GM21526 (cell line): ENCODE results near the gene IL10RB.
"Not testable (repeated sequence)": the region's sequence is repeated elsewhere in the genome, so short reads cannot be mapped to it uniquely, and the experiment has no call there.

Source experiments
- ATAC-seq: cut with Tn5 transposase; IDR thresholded peaks from one replicate; pipeline ENCODE4 v1.9.1; 2021; ENCODE audit warnings: moderate library complexity; ENCODE audit not compliant: unreplicated experiment, low FRiP score

IL10RB gene

GRCh38 chr21:33239559-33240127, 26.5 kb upstream of the IL10RB start:
- ATAC-seq = not testable (repeated sequence)

GRCh38 chr21:33240404-33240803, 25.8 kb upstream of the IL10RB start:
- ATAC-seq = no peak

DNA sequence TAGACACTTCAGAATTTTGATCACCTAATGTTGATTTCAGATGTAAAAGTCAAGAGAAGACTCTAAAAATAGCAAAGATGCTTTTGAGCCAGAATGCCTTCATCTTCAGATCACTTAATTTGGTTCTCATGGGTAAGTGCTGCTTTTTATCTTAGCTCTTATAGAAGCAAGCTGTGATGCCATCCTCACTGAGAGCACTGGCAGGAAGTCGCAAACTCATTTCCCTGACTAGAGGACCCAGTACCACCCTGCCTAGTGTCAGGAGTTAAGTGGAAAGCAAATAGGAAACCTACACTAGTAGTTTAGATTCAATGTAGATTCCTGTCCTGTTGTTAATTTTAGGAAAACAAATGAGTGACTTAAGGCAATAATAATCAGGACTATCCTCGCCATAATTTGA, 24.3 kb upstream of the IL10RB start:
- ATAC-seq = no peak

GRCh38 chr21:33242846-33243245, 23.3 kb upstream of the IL10RB start:
- not testable (repeated sequence) for ATAC-seq

DNA sequence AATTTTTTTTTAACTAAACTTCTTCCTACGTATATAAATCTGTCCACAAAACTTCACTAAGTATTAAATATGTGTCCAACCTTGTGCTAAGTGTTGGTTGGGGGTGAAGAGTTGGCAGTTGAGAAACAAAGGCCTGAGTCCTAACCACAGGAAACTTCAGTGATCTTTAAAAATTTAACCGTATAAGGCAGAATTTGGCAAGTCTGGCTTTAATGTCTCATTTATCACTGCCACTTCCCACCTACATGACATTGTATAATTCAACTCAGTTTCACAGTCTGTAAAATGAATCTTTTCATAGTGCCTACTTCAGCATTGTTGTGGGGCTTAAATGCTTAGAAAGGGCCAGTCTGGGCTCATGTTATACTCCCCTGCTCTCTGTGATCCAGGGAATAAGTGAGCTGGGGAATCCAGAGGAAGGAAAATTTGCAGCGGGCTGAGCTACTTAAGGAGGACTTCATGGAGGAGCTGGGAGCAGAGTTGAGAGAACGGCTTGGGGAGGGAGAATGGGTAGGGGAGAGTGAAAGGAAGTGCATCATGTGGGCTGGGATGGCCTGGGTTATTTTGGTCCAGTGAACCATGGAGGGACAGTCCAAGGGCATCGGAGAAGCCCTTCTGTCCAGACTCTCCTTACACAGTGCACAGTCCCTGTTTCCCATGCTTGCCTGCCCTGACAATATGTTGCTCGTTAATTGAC, 21.9 kb upstream of the IL10RB start:
- ATAC-seq = no peak

DNA sequence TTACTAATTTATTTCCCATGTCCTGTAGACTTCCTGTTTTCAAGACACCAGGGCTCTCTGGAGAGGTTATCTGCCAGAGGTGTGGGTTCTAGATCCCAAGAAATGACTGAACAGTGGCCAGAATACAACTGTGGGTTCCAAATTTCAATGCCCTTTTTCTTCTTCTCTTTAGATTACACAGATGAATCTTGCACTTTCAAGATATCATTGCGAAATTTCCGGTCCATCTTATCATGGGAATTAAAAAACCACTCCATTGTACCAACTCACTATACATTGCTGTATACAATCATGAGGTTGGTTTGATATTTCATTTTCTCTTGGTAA, 21.4 kb upstream of the IL10RB start:
- ATAC-seq = no peak

DNA sequence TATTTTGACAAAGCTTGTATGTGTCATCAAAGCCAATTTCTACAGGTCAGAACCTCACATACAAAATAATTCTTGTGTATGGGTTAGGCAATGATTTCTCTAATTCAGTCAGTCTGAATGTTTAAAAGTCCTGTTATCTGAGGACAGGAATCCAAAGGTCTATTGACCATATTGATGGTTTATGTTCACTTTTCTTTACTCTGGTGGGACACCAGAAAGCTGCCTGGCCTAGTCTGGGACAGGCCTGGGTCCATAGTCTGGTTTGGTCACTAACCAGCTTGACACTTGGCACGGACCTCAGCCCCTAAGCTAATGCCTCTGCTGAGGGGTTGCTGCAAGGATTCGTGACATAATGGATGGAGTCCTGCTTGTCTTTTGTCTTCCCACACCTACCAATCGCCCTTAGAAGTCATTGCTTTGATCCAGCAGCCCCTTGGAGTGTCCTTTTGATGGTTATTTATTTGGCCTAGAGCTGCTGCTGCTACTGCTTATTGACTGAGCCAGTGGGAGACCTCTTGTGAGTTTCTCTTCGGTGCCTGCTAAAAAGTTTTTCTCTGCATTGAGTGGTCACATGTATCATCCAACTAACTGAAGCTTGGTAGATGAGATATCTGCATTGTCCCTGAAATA, 20.8 kb upstream of the IL10RB start:
- no peak for ATAC-seq

- ATAC-seq = no peak
Observed at GRCh38 chr21:33246506-33246905, 19.7 kb upstream of the IL10RB start.

DNA sequence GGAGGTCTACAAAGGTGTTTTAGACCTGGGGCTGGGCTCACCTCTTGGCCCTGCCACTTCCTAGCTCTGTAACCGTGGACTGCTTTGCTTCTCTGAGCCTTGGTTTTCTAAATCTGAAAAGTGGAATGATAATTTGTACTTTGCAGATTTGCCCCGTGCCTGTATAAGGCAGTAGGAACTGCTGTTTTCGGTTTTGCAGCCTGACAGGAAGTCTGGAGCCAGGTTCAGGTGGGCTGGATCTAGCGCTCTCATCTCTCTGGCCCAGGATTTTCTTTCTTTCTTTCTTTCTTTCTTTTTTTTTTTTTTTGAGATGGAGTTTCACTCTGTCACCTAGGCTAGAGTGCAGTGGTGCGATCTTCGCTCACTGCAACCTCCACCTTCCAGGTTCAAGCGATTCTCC, 19.2 kb upstream of the IL10RB start:
- ATAC-seq = no peak

DNA sequence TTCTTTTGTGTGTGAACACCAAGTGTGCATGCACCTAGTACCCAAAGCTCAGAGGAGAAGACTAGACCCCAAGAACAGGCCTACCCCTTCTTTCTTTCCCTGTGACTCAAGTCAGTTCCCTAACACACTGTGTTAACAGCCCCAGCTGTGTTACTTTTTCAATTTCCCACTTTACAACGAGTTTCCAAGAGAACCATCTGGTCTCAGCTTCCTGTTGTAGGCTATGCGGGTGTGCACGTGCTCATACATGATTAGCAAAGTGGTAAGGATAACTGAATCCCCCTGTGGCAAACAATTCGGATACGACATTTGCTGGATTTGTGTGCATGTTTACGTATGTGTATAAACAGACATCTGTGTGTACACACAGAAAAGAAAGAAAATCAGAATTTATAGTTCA, 18.6 kb upstream of the IL10RB start:
- ATAC-seq = no peak

DNA sequence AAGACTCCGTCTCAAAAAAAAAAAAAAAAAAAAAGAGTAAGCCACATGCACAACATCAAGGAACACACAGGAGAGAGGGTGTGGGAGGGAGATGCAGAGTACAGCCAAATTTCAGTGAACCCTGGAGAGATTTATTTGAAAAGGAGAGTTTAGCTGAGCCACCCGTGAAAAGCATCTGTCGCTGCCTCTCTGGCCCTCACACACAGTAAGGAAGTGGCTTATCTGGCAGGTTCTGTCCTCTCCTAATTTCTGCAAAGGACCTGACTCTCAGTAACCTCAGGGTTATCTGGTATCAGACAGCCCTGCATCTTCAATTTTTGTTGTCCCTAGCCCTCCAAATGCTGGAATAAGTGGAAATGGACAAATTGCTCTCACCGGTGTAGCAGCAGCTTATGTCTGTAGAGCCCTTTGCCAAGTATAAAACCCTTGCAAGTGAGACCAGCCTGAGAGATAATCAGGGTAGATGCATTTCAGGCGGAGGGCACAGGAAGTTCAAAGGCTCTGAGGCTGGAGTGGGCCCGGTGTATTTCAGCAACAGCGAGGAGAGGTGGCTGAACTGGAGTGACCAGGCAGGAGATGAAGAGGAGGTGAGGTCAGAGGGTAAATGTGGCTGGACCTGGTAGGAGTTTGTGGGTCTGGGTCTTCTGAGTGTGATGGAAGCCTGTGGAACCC, 16.7 kb upstream of the IL10RB start:
- no peak for ATAC-seq

GRCh38 chr21:33251119-33251518, 15.0 kb upstream of the IL10RB start:
- ATAC-seq = no peak

DNA sequence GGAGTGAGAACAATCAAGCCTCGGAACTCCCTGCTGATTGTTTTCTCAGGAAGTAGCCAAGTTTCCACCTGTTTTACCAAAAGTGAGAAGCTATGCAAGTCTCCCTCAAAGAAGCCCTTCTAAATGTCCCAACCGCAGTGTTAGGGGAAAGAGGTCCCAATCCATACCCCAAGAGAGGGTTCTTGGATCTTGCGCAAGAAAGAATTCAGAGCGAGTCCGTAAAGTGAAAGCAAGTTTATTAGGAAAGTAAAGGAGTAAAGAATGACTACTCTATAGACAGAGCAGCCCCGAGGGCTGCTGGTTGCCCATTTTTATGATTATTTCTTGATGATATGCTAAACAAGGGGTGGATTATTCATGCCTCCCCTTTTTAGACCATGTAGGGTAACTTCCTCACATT, 12.8 kb upstream of the IL10RB start:
- not testable (repeated sequence) for ATAC-seq

DNA sequence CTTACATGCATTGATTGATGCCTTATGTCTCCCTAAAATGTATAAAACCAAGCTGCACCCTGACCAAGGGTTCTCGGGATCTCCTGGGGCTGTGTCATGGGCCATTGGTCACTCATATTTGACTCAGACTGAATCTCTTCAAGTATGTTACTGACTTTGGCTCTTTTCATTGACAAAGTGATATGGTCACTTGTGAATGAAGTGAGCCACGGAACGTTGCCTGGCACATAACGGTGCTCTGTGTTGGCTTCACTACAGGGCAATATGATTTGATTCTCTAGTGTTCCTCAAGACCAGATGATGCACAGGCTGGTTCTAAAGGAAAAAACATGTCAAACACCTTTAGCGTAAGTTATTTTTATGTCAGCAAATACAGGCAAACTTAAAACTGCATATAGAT, 11.4 kb upstream of the IL10RB start:
- no peak for ATAC-seq

- no peak for ATAC-seq
Observed at GRCh38 chr21:33255404-33255803, 10.8 kb upstream of the IL10RB start.

DNA sequence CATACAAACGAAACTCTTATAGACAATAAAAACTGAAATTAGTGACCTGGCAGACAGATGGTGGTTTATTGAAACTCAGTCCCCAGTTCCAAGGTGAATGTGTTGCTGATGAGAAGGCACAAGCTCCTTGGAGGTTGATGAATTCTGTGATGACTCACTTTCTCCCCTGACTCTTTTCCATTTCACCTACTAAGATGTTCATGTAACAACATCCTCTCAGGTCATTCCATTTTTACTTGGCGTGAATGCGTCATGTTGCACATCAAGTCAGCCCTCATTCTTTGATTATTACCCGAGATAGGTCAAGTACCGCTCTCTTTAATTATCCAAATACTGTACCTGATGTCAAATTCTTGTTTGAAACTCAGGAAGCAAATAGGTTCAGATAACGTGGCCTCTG, 10.1 kb upstream of the IL10RB start:
- no peak for ATAC-seq

GRCh38 chr21:33257094-33257803, 8.9 kb upstream of the IL10RB start:
- no peak for ATAC-seq

GRCh38 chr21:33258475-33258874, 7.7 kb upstream of the IL10RB start:
- ATAC-seq = no peak

DNA sequence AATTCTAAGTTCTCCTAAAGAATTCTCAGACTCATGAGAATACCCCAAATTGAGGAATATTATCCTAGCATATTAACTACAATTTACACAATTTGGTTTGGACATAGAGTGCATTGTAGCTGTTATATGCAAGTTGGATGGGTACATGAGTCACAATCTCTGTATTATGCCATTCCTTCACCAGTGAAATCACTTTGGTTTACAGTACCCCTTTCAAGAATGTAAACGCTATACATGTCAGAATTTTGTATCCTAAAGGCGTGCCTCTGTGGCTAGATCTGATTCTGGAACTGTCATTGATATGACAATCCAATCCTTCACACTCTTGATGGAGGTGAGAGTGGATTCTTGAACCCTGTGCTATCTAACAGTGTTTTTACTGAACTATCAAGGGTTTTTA, 6.7 kb upstream of the IL10RB start:
- no peak for ATAC-seq

DNA sequence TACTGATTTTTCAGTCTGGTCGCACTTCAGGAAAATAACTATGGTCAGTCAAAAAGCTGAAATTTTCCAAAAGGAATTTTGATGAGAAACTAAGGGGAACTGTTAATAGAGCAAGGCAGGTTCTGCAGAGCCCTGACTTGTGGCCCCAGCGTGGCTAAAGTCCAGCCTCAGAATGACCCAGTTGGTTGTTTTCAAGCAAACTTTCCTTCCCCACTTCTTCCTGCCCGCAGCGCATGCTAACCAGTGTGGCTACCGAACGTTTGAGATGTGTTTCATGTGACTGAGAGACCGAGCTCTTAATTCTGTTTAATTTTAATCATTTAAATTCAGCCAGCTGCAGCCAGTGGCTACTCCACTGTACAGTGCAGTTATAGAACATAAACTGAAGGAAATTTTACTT, 6.2 kb upstream of the IL10RB start:
- no peak for ATAC-seq

DNA sequence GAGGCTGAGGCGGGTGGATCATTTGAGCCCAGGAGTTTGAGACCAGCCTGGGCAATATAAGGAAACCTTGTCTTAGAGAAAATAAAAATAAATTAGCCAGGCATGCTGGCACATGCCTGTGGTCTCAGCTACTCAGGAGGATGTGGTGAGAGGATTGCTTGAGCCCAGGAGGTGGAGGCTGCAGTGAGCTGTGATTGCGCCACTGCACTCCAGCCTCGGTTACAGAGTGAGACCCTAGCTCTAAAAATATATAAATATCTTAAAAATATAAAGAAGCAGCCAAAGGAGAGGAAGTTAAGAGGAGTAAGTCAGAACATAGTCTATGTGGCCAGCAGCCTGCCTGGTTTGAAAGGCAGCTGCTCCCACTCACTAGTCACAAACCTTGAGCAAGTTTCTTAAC, 4.5 kb upstream of the IL10RB start:
- ATAC-seq = no peak
